GM21786 (cell line): ENCODE data around the gene CHDH.

Experiments used
- ATAC-seq: cut with Tn5 transposase; IDR thresholded peaks from one replicate; pipeline ENCODE4 v1.9.1; 2021; ENCODE audit not compliant: unreplicated experiment

CHDH gene

GRCh38 chr3:53826048-53826447 is 20.2 kb downstream of the CHDH start:
- ATAC-seq = no peak

GRCh38 chr3:53824795-53825194 is 21.4 kb downstream of the CHDH start:
- no peak for ATAC-seq

GRCh38 chr3:53823956-53824657 is 22.1 kb downstream of the CHDH start:
- ATAC-seq = no peak

- ATAC-seq = no peak
Measured at GRCh38 chr3:53823026-53823955, 22.9 kb downstream of the CHDH start.

GRCh38 chr3:53822331-53822741 is 23.9 kb downstream of the CHDH start:
- no peak for ATAC-seq

GRCh38 chr3:53821631-53822121 is 24.5 kb downstream of the CHDH start:
- ATAC-seq = peak; percentile 67

- no peak for ATAC-seq
Measured at GRCh38 chr3:53820756-53821580, 25.3 kb downstream of the CHDH start.

- no peak for ATAC-seq
Measured at GRCh38 chr3:53820084-53820483, 26.1 kb downstream of the CHDH start.

- no peak for ATAC-seq
Measured at GRCh38 chr3:53819163-53819868, 26.9 kb downstream of the CHDH start.

GRCh38 chr3:53818221-53819162 is 27.7 kb downstream of the CHDH start:
- ATAC-seq = no peak

- ATAC-seq = no peak
Measured at GRCh38 chr3:53817809-53818208, 28.4 kb downstream of the CHDH start.

- no peak for ATAC-seq
Measured at GRCh38 chr3:53817211-53817610, 29.0 kb downstream of the CHDH start.

GRCh38 chr3:53816425-53816824 is 29.8 kb downstream of the CHDH start:
- no peak for ATAC-seq

- no peak for ATAC-seq
Measured at GRCh38 chr3:53815651-53816050, 30.6 kb downstream of the CHDH start.

- no peak for ATAC-seq
Measured at GRCh38 chr3:53815067-53815466, 31.2 kb downstream of the CHDH start.

GRCh38 chr3:53813876-53814275 is 32.3 kb downstream of the CHDH start:
- ATAC-seq = no peak

GRCh38 chr3:53813229-53813628 is 33.0 kb downstream of the CHDH start:
- ATAC-seq = no peak

- no peak for ATAC-seq
Measured at GRCh38 chr3:53812434-53812833, 33.8 kb downstream of the CHDH start.

- no peak for ATAC-seq
Measured at GRCh38 chr3:53811143-53811927, 34.9 kb downstream of the CHDH start.
